HG03108 (cell line): ENCODE results near the gene HOXC4.

ENCODE experiments used
- ATAC-seq: cut with Tn5 transposase; IDR thresholded peaks from one replicate; pipeline ENCODE4 v1.9.1; 2021; ENCODE audit warnings: moderate library complexity; ENCODE audit not compliant: unreplicated experiment

Gene HOXC4

GRCh38 chr12:54053751-54054741 is at the start of gene HOXC4:
Gene HOXC4, plus strand, starts transcription at chr12:54053835. Its CDS starts 88 bp downstream, at chr12:54053923.
- ATAC-seq = peak; percentile 31

DNA sequence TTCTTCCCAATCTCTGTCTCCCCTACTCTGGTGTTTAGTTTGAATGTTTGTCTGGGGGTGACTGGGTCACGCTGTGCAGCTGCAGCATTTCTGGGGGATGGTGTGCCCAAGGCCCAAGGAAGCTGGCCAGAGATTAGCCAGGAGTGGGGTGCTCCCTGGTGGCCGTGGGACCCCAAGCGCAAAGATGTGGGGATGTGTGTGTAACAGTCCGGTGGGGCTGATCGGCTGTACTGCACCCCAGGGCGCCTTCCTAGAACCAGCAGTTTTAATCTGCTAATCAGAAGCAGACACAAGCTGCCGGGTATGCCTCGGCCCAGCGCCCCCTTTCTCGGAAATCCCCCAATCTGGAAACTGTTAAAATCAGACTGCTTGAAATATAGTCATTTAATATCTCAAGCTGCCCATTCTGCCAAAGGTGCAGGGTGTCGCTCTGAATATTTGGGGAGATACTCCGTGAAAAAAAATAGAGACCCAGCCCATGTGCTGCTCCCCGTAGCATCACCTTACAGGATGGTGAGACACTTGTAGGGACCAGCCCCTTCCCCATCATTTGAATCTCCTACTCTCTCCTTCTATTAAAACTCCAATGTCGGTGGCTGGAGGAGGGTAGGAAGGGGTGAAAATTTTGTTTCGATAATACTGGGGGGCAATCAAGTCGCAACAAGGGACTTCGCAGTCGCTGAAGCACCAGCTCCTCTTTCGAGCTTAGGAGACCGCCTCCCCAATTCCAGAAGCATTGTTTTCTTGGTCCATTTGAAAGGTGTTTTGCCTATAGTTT is 49.4 kb upstream of the HOXC4 start:
- no peak for ATAC-seq

- no peak for ATAC-seq
Observed at GRCh38 chr12:54004841-54005530, 48.6 kb upstream of the HOXC4 start.

GRCh38 chr12:54005531-54005852 is 48.1 kb upstream of the HOXC4 start:
- no peak for ATAC-seq

DNA sequence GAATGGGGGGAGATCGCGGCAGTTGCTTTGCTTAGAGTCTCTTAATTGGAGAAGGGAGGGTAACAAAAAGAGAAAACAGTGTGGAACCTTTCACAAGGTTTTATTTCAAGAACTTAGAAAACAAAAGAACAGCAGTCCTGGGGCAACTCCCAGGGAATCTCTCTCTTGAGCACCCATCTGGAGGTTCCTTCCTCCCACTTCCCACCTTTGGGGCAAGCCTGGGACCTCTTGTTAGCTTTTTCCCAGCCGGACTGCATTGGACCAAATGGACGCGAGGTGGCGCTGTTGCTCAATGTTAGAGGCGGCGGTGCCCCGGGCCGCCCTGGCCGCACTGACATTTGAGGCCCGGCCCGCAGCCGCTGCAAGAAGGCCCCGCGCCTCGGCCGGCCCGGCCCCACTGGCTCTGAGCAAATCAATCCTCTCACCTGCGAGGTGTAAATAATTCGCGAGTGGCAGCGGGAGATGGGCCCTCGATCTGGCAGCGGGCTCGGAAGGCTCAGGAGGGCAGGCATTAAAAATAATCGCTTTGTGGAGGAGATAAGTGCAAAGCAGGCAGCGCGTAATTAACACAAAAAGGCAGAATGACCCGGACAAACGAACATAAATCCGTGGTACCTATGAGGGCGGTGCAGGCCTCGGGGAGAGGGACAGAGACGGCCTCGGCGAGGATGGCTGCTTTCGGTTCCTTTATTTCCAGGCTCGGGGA is 47.6 kb upstream of the HOXC4 start:
- ATAC-seq = no peak

- ATAC-seq = no peak
Observed at GRCh38 chr12:54006559-54007220, 46.9 kb upstream of the HOXC4 start.

- no peak for ATAC-seq
Observed at GRCh38 chr12:54007538-54008259, 45.9 kb upstream of the HOXC4 start.

DNA sequence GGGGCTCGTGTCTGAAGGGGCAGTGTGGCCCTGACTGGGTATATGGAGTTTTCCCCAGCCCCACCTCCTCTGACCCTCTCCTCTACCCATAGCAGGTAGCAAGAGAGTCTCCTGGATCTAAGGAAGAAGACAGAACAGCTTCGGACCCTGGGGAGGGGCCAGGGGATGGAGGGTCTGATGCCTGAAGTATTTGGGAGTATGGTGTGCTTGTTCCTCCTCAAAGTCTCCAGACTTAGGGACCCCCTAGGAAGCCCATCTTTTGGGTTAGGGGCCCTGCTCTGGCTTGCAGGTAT is 45.4 kb upstream of the HOXC4 start:
- no peak for ATAC-seq

DNA sequence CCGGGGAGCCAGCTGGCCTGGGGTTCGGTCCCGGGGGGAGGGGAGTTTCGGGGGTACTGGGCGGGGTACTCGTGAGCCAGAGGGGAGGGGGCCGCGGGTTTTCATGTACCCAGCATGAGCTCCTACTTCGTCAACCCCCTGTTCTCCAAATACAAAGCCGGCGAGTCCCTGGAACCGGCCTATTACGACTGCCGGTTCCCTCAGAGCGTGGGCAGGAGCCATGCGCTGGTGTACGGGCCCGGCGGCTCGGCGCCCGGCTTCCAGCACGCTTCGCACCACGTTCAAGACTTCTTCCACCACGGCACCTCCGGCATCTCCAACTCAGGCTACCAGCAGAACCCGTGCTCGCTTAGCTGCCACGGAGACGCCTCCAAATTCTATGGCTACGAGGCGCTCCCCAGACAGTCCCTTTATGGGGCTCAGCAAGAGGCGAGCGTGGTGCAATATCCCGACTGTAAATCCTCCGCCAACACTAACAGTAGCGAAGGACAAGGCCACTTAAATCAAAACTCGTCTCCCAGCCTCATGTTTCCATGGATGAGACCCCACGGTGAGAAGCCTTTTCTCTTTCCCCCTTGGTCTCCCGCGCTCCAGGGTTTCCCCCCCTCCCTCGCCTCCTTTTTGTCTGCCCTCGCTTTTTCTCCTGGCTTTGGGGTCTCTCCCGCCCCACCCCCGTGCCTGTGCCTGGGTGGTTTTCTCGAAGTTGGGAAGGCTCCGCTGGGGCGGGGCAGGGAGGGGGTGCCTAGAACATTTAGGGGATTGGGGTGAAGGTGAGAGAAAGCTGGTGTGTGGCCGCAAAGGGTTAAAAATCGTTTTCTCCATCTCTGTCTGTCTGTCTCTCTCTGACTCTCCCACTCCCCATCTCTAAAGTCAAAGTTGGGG is 44.2 kb upstream of the HOXC4 start:
- no peak for ATAC-seq

GRCh38 chr12:54010053-54010971 is 43.3 kb upstream of the HOXC4 start:
- ATAC-seq = no peak

DNA sequence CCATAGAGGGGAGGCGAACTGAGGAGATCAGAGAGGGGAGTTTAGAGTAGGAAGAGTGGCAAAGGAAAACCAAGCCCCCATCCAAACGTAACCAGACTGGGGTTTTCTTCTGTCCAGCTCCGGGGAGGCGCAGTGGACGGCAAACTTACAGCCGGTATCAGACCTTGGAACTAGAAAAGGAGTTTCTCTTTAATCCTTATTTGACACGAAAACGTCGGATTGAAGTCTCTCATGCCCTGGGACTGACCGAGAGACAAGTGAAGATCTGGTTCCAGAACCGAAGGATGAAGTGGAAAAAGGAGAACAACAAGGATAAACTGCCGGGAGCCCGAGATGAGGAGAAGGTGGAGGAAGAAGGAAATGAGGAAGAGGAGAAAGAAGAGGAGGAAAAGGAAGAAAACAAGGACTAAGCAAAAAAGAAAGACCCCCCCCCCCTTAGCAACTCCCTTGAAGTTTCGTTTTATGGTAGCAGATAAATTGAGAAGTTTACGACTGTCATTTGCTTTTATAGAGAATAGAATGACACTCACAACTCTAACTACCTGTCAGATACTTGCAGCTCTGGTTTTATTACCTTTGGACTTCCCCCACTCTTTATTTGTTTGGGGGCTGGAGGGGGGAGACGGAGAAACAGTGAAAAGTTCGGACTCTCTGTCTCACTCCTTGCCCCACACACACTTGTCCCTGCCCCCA is 42.5 kb upstream of the HOXC4 start:
- ATAC-seq = no peak

GRCh38 chr12:54011665-54012532 is 41.7 kb upstream of the HOXC4 start:
- ATAC-seq = no peak

- no peak for ATAC-seq
Observed at GRCh38 chr12:54012631-54013409, 40.8 kb upstream of the HOXC4 start.

- no peak for ATAC-seq
Observed at GRCh38 chr12:54014377-54015017, 39.1 kb upstream of the HOXC4 start.
